NCI-H2196 treated with DMSO at 0.1 percent for 48 hours (cell line): ENCODE measurements around the gene CCNI2.

Experiments used
- DNase-seq: peaks from one replicate; lab custom pipeline; 2025; ENCODE audit not compliant: unreplicated experiment; lab: John Stamatoyannopoulos, UW

Gene CCNI2, protein sequence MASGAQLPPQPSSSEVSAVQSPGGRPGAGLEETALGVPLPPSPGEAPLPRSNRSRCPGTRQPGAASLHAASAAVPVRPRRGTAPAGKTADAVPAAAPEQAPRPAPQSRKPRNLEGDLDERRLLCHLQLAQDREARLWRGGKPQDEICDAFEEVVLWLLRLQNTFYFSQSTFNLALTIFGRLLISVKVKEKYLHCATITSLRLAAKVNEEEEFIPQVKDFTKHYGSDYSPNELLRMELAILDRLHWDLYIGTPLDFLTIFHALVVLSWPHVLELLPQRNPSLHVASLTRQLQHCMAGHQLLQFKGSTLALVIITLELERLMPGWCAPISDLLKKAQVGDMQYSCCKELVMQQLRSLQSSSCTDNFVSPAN

GRCh38 chr5:132746954-132747615, at the start of gene CCNI2:
Gene CCNI2, plus strand, starts transcription at chr5:132747426. Its CDS starts 70 bp downstream, at chr5:132747496.
- DNase-seq = no peak

- no peak for DNase-seq
These were observed 42.4 kb upstream of the CCNI2 start for GRCh38 chr5:132704875-132705274.

- DNase-seq = no peak
These were observed 38.6 kb upstream of the CCNI2 start for GRCh38 chr5:132708645-132709044.

DNA sequence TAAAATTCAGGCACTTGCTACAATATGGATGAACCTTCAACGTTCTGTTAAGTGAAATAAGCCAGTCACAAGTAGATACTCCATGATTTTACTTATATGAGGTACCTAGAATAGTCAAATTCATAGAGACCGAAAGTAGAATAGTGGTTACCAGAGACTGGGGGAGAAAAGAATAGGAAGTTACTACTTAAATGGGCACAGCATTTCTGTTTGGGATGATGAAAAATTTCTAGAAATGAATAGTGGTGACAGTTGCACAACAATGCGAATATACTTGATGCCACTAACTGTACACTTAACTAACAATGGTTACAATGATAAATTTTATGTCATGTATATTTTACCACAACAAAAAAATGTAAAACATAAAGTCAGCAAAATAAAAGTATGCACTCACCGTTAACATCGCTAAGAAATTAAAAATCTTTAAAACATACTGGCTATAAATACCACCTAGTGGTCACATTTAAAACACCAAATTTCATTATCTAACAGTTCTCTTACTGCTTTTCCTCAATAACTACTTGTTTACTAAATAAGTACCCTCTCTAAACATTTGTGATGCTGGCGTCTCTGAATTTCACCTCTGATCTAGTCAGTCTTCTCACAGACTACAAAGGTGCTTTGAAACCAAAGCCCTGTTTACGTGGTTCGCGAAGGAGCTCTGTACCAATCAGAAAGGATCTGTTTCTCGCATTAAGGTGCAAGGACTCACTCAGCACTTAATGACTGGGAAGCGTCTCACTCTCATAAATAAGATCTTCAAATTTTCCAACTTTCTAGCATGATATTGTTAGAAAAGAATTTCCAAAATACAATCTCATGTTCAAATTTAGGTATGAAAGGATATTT, 32.5 kb upstream of the CCNI2 start:
- no peak for DNase-seq

GRCh38 chr5:132718544-132719312, 28.5 kb upstream of the CCNI2 start:
- DNase-seq = no peak

DNA sequence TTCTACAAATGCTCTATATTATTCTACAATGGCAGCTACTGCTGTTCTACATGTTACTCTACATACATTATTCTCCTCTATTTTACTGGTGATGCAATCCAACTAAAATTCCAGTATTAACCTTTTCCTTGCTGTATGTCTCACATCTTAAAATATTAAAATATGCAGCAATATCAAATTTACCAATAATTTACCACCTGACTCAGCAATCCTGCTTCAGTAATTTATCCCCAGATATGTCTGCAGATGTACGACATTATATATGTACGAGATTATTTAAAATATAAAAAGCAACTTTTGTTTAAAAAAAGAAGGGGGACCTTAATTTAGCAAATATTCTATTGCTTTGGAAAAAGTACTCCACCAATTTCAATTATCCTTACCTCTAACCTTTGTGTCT, 21.5 kb upstream of the CCNI2 start:
- DNase-seq = no peak

DNA sequence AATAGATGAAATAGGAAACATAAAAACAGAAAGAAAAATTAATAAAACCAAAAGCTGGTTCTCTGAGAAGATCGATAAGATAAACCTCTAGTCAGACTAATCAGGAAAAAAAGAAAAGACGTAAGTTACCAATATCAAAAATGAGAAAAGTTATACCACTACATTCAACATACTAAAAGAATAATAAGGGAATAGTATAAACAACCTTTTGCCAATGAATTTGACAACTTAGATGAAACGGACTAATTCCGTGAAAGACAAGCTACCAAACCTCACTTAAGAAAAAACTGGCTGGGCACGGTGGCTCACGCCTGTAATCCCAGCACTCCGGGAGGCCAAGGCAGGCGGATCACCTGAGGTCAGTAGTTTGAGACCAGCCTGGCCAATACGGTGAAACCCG, 17.3 kb upstream of the CCNI2 start:
- no peak for DNase-seq

DNA sequence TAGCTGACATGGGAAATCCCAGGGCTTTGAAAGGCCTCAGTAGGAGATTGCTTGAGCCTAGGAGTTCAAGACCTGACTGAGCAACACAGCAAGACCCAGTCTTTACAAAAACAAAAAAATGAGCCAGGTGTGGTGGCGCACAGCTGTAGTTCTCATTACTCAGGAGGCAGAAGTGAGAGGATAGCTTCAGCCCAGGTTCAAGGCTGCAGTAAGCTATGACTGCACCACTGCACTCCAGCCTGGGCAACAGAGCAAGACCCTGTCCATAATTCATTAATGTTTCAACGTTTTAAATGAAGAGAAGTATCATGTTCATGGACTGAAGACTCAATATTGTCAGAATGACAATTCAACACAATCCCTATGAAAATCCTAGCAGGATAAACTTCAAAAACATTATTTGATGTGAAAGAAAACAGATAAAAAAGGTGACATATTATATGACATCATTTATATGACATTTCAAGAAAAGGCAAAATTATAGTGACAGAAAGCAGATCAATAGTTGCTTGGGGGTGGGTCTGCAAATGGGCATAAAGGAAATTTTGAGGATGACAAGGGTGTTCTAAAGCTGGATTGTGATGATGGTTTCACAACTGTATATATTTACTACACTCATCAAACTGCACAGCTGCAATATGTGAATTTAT, 13.6 kb upstream of the CCNI2 start:
- DNase-seq = no peak

DNA sequence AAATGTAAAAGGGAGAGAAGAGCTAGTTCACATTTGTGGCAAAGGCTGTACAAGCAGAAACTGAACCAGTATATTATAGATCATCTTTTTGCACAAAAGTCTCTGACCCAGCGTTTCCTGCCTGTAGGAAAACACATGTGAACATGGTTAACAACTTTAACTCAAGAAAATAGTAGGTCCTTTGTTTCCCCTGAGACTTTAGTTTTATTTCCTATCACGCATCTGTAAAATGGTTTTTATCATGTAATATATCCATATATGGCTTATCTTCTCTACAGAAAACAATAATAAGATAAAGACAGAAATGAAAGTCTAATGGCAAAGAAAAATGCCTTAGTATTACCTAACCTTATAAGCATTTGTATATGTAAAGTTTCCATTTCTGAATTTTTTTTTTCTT, 12.5 kb upstream of the CCNI2 start:
- no peak for DNase-seq

DNA sequence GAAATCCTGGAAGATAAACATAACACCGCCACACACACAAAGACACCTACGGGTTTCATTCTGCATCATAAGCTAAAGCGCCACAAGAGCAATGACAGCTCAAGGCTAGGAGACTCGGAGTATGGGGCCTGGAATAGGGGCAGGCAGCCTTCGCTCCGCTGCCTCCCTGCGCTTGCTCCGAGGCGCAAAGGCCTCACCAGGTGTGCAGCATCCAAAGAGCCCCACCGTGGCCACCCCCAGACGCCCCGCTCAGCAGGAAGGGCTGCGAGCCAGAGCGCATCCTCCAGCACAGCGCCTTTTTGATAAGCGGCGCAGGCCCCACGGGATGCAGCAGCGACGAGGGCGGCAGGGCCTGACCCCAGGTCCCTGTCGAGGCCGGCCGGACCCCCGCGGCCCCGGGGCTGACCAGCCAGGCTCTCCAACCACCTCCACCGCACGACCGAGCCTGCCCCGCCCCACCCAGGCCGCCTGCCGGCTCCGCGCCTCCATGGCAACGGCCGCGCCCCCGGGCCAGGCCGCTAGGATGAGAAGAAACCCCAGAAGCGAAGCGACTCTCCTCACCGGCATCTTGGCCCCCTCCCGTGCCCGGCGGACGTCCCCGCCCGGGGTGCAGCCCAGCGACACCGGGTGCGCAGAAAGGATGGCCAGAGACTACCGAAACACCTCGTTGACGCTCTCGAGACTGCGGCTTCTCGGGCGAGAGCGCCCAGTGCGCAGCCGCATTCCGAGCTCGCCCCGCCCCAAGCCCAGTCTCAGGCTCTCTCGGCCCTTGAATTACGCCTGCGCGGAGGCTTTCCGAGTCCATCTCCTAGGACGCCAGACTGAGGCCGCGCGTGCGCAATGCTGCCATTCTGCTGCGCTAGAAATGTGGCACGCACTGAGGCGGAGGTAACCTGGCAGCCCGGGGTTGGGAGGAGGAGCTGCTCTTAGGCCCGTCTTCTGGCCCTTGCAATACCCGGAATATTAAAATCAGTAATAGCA, 10.1 kb upstream of the CCNI2 start, which contains the start of gene KIF3A:
TSS of gene KIF3A (minus strand) at position 694 of the 981 bp plus-strand sequence. CDS start at position 567, 127 bp downstream.
- DNase-seq = peak; percentile 99

GRCh38 chr5:132737982-132738681, 9.1 kb upstream of the CCNI2 start:
- DNase-seq = no peak

GRCh38 chr5:132739232-132739631, 8.0 kb upstream of the CCNI2 start:
- no peak for DNase-seq

GRCh38 chr5:132742158-132742557, 5.1 kb upstream of the CCNI2 start:
- DNase-seq = no peak

DNA sequence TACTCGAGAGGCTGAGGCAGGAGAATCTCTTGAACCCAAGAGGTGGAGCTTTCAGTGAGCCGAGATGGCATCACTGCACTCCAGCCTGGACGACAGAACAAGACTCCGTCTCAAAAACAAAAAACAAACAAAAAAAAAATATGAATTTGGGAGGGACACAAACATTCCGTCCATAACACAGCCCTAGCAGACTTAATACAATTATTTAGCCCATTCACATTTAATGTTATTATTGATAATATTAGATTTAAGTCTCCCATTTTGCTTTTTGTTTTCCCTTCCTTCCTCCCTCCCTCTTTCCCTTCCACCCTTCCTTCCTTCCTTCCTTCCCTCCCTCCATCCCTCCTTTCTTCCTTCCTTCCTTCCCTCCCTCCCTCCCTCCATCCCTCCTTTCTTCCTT, 4.6 kb upstream of the CCNI2 start:
- no peak for DNase-seq

DNA sequence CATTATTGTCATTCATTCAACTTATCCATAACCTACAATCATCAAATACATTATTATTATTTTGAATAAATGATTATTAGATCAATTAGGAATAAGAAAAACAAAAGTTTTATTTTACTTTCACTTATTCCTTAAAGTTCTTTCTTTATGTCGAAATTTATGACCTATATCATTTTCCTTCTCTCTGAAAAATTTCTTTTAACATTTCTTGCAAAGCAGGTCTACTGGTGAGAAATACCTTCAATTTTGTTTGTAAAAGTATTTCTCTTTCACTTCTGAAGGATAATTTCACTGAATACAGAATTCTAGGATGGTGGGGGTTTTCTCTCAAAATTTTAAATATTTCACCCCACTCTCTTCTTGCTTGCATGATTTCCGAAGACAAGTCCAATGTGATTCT, 2.6 kb upstream of the CCNI2 start:
- no peak for DNase-seq

DNA sequence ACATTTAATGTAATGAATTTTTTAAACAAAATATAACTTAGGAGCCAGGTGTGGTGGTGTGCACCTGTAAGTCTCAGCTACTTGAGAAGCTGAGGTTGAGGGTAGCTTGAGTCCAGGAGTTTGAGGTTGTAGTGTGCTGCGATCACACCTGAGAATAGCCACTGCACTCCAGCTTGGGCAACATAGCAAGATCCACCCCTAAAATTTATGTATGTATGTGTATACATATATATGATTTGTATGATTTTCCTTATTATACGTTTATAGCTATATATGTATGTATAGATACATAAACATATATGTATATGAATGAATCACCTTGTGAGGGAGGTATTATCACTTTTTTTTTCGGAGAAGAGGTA, 653 bp upstream of the CCNI2 start:
- no peak for DNase-seq

GRCh38 chr5:132747616-132748440, 602 bp downstream of the CCNI2 start:
- no peak for DNase-seq

- DNase-seq = no peak
These were observed 1.3 kb downstream of the CCNI2 start for GRCh38 chr5:132748522-132749000.
